Stimulated activated CD8-positive, alpha-beta memory T cell treated with anti-CD3 and anti-CD28 coated beads, Interleukin-4, amount 100 ng/mL, for 48 hours (primary cell): ENCODE data around the gene NREP.

Experiments
- DNase-seq: peaks from one replicate; pipeline ENCODE4 v3.0.0-alpha.2; 2020

The NREP gene

DNA sequence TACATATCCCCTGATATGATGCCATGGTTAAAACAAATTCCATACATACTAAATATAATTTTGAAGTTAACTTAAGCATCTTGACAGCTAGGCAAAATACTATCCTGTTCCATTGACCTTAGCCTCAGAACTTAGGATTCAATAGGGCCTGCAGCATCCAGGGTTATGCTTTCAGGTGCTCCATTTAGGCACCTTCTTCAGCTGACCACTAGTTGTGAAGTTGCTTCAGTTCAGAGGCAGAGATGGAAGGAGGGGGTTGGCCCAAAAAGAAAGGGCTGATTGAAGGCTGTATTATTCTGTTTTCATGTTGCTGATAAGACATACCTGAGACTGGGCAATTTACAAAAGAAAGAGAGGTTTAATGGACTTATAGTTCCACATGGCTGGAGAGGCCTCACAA lies 7.0 kb upstream of the NREP start:
- no peak for DNase-seq

DNA sequence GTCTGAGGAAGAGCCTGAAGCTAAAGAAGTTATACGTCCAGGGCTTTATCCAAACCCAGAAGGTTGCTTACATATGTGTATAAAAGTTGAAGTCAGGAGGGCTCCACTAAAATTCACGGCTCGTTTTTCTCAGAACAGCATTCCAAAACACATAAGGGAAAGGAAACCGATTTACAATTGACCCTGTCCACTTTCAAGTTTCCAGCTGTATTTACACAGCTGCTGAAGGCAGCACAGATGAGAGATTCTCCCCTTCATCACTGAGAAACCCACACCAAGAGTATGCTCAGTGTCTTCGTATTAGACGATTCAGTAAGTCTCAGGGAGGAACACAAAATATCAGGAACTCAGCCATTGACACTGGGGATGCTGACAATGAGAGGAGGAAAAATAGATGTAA lies 5.9 kb upstream of the NREP start:
- DNase-seq: no peak

DNA sequence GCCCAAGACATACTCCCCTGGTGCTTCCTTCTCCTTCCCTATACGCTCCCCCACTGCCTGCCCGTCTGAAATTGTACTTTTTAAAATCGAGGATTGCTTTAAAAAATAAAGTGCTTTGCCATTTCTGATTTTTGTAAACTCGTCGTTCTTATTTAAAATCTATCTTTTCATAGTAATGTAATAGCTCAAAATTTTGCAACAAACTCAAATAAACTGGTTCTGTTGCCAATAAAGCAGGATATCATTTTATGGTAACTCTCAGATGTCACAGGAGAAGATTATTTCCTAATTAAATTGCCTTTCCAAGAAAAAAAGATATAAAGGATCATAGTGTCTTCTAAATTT lies 1.3 kb upstream of the NREP start:
- no peak for DNase-seq

DNA sequence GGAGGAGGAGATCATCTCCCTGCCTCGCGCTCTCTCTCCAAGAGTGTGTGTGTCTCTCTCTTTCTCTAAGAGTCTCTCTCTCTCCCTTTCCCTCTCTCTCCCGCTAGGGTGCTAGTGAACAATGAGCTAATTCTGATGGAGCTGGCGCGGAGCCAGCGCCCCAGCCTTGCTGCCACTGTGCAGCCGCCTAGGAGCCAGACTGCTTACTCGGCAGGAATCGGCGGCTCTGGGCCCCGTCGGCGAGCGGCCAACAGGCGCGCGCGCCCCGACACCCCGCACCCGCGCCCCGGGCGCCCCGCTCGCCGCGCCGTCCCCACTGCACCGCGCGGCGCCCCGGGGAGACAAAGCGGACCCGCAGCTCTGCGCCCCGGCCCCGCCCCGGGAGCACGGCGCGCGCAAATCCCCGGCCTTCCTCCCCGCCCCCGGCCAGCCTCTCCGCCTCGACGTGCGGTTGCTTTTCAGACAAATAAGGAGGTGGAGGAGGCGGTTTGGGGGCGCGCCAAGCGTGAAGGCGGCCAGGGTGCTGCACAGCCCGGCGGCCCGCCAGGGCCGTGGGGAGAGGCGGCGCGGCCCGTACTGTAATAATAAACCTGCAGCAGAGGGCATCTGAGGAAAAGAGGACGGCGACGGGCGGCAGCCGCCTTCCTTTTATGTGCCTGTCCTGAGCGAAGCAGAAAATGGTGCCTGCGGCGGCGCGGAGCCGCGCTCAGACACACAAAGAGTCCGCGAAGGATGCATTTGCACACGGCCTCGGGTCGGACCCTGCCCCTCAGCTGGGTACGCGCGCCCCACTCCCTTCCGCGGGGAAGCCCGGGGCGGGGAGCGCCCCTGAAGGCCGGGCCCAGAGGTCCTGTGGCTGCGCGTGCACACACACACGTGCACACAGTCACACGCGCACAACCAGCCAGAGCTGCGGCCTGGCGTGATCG lies 625 bp upstream of the NREP start:
- peak; percentile 85 for DNase-seq

DNA sequence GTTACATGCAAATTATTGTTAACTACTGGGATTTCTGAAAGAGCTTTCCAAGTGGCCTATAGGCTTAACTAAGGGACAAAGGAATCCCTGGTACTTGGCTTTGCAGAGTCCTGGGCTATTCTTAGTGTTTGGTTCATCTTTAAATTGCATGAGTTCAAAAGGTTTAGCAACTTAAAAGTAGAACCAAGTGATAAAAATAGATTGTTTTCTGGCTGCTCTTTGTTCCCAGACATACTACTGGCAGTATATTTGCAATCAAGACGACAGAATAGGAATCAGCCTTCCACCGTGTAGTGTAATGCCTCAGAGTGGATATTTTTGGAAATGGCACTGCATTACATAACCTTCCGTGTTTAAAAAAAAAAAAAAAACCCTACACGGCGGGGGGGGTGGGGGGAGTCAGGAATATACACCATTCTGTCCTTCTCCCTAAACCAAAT lies 1.0 kb downstream of the NREP start:
- no peak for DNase-seq

DNA sequence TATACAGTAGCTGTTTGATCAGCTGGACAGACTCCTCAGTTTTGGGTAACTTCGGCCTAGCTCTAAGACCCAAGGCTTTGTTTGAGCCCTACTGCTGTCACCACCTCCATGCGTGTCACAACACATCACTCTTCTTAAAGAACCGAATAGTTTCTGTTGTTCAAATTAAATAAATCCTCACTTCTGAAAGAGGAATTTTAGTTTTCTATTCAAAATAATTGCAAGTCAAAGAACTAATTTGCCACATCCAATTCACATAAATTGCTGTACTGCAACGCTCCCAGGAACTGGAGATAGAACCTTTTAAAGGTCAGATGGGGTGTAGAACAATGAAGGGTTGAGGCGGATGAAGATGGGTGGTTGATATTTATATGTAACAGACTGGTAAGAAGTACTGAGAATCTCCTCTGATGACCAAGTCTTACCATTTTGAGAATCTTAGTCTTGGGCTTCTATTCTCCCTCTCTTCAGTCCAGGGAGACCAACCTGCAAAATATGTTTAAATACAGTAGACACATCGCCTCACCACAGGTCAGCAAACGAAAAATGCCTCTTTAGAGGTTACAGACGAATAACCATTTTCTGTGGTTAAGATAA lies 1.6 kb downstream of the NREP start:
- DNase-seq: no peak

DNA sequence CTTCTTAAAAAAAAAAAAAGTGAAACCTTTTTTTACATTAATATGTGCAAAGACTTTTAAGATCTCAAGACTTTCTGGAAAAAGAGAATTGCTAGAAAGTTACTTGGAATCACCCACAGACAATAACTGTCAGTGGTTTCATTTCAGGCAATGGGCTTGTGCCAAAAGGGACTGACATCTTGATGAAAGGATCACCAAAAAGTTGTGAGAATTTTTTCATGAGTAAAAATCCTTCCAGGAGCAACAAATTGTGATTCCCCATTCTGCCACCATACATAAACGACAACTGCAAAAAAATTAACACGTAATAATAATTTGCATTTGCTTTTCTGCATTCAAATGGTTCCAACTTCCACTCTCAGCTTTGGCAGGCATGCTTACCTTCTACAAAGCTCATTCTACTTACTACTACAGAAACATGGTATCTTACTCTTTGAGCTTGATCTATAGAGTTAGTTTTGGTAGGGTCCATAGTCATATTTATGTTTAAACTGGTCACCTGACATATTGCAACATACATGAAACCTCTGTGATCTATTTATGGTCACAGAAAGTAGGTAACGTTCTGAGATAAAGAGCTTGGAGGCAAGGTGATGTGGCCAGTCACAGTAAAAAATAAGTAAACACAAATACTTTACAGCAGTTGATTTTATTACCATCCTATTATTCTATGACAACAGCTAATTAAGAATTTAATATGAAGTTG lies 3.0 kb downstream of the NREP start:
- no peak for DNase-seq

DNA sequence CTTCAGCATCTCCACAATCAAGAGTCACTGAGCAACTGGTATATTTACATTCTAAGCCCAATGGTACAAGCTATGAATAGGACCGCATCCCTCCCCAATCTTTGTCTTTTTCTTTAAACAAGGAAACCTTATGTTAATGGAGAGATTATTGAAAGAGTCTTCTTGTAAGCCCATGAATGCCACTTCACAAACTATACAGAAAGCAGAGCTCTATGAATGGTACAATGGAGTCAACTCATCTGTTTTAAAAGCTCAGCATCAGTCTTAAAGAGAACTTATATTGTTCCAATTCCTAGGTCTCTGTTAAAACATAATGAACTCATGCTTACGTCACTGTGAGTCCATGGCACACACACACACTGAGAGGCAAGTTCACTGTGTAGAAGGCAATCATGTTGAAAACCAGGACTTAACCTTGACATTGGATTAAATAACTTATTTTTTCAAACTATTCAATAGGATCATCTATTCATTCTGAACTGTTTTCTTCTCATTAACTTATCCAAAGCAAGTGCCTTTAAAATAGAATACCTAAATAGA lies 4.5 kb downstream of the NREP start:
- DNase-seq: no peak

DNA sequence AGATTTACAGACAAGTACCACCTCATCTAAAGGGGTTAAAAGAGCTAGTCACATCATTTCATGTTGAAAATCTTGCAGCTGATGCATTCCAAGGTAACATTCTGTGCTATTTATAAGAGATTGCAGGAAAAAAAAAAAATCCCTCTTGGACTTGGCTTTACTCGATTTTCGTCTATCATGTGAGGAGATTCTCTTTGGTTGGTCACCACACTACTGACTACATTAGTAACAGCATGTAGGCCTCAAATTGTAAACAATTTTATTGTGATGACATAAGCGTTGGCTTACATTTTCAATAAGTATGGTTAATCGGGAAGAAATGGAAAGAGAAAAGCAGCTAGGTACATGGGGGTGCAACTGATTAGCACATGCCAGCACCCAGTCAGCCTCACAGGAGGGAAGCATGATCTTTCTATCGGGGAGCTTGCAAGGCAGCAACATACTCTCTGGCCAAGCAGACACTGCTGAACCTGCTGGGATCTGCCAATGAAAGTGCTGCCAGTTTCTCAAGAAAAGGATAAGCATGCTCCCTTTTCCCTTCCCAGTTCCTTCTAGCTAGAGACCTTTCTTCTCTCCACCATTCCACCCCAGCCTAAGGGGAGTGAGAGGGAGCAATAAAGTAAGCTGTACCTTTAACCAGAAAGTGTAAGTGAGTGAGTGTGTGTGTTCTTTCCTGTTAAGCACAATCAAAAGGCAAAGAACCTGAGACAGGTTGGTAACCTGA lies 7.5 kb downstream of the NREP start:
- no peak for DNase-seq

DNA sequence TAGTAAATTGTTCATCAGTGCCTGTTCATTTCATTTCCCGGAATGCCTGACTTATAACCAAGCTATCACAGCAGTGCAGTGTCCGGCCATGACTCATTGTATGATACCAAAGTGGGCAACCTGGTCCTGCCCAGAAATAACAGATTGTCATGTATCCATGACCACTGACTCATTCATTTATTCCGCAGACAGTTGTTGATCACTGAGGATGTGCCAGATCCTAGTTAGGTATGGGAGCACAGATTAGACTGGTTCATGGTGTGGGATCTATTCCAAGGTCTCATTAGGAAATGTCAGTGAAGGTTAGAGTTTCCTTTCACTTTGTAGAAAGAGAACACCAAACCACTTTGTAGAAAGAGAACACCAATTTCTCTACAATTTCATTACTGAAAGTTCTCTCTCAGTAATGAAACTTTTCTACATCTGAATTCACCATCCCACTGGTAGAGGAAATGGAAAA lies 8.7 kb downstream of the NREP start:
- no peak for DNase-seq

DNA sequence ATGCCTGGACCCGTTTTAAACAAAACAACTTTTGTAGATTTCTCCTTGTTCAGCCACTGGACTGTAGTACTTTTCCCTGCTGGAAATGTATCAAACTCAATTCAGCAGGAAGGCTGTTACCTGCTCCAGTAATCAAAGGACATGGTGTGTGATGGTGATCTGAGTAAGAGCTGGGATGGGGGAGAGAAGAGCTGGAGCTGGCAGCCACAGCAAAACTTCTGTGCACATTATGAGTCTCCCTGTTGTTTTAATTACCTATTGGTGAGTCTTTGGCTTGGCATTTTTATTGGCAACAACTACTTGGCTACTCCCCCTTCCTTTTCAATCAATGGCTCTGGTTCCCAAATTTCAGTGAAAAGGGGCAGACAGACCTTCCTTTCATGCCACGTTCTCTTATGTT lies 9.7 kb downstream of the NREP start:
- DNase-seq: no peak

DNA sequence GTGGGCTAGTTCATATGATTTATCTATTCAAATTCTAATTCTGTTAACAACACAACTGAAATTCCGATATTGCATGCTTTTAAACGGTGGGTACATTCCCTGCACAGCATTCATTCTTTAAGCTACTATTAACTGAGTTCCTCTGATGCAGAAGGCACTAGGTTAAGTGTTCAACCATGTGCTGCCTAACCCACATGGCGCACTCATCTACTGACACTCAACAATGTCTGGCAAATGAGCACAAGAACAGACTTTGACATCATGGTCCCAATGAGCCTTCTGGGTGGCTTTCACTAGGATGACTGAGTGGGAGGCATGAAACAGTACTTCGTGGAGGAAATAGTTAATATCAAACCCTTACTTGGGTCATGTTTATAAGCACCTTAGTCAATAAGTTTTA lies 10.2 kb downstream of the NREP start:
- DNase-seq: no peak

DNA sequence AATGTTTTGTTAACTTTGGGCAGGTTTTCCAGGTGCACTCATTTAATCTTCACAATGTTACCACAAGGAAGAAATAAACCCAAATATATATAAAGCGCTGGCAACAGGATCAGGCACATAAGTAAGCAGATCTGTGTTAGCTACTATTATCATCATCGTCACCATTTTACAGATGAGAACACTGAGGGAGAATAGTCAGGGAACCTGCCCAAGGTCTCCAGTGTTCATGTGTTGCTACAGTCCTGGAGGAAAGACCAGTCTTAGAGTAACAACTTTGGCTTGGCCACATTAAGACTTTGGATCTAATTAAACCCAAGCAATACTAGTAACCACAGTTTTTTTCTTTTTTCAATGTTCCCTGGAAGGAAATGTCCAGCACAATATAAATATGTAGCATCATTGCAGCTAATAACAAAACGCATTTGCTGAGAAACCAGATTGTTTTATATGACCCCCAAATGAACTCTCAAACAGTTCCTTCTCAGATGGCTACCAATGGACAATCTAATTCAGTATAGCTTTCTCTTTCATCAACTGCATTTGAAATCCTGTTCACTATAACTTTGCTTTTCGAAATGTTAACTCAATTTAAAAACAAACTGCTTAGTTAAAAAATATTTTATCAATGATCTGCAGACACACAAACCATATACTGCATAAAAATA lies 11.8 kb downstream of the NREP start:
- DNase-seq: no peak

DNA sequence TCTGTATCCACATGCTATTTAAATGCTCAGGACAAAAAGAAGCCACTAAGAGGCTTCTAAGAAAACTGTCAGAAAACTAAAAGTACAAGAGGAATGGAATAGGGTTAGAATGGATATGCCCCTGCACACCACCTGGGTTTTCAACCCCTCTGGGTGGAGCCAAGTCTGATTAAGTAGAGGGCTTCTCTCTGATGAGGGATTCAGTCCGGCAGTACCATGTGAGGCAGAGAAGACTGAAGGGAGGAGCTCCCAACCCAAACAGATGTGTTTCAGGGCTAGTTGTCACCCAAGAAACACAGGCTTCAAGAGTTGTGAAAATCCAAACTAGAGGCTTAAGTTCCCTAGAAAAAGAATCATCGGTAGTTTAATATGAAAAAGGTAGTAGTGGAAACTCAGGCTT lies 12.5 kb downstream of the NREP start:
- DNase-seq: no peak

DNA sequence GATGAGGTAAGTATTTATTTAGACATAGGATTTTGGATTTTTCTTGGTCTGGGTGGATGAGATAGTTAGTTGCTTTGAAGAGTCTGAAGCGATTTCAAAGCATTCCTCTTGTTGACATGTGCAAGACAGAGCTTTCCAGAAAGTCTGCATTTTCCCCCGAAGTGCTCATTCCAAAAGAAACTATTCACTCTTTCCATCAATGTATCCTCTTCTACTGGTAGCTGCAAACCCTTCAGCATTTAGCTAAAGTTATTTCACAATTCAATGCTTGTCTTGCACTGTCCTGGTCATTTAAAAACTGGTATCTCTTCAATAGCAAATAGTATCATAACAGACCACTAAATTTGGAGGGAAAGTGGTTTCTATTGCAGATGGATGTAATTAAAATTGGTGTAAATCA lies 13.0 kb downstream of the NREP start:
- no peak for DNase-seq

DNA sequence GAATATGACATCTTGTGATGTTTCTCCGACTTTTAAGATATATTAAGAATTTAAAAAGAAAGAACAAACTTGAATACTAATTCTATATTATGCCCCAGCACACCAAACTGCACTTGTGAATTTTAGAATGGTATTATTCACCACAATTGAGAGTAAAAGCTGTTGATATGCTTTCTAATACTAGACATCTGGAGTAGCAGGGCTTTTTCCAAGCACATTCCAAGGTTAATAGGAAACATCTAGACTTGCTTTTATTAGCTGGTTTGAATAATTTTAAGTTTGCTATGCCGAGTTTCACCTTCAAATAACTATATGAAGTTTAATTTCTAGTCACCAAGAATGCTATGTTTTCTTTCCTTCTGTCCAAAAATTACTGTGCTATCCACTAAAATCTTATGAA lies 13.5 kb downstream of the NREP start:
- no peak for DNase-seq

DNA sequence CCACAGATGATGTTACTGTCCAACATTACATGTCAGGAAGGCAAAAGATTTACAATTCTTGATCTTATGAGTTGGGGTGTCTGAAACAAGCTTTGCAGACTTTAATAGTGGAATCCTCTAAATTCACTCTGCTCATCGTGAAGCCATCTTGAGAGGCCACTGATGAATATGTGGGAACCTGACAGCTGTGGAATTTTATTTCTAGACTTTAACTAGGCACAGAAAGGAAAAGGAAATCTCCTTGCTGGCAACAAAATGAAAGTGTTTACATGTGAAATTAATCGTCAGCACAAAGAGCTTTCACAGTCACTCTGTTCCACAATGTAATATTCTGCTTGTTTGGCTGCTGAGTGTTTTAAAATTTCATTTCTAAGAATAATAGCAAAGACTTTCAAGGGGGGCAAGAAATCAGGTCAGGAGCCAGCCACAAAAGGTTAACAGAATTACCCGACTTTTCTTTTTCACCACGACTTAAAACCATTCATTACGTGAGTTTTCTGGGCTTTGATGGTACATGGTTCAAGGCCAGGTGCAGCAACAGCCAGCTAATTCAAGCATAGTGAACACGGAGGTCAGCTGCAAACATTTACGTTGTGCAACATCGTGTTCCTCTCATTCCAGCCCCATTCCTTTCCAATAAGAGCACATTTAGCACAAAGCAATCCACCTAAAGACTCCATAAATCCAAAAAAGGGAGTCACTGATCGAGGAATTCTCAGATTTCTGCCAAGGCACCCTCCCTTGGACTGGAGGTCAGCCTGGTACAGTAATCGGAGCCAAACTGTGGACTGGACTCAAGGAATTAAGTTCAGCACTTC lies 14.6 kb downstream of the NREP start:
- DNase-seq: no peak

DNA sequence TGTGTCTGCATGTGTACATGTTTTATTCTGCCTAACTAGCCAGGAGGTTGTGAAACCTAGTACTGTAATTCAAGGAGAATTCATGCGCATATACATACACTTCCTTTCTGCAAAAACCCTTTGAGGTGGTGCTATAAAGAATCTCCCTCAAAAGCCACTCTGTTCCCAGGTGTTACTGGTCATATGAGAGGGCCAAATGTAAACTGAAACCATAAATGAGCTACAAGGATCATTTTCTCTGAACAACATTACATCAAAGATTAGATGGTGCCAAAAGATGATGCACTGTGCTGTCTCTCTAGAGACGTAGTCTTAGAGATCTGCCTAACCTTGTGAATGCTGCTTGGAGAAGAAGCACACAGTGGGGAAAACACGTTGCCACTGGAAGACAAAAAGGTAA lies 15.7 kb downstream of the NREP start:
- DNase-seq: no peak

DNA sequence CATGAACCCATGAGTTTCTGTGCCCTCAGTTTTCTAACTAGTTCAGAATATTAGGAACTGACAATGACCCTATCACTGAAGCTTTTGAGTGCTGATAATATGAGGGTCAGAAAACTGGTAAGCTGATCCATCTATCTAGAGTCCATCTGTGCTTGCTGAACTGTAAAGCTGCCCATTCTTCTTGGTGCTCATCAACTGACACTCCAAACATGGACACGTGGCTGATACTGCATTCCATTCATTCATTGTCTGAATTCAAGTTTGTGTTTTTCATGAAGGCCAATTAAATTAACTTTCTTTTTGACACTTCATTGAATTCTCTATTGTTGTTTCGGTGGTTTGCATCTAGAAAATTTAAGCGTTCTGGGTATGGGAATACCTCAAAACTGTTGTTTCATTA lies 17.6 kb downstream of the NREP start:
- DNase-seq: no peak

DNA sequence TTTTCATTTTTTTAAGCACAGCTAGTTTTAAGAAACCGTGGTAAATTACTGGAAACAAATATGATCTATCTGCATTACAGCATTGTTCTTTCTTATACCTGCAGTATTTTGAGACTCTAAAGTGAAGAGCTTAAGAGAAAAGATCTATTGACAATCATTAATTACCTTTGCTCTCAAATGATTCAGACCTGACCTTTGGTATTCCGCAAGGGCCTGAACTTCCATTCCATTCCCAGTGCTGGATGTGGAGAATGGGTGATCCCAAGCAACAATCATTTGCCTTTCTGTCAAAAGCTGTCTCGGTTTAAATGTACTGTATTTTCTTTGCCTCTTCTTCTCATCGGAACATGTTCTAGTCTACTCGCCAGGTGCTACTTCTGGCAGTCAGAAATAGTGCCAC lies 18.9 kb downstream of the NREP start:
- no peak for DNase-seq

DNA sequence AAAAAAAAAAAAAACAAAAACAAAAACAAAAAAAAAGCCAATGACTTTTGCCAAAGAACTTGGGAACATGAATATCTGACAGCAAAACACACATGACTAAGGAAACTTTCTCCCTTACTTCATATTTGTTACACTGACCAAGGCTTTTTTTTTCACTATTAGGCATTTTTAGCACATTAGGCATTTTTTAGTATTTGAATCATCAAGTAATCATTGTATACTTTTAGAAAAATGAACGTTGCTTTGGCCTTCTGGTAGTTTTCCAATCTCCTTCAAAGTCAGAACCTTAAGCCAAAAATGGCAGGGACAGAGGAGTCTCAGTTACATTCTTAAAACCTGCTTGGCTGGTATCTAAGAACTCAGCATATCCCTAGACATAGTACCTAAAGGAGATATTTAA lies 19.3 kb downstream of the NREP start:
- DNase-seq: no peak
